MCF 10A (cell line): ENCODE data around the gene ITPRIPL1. TPM values are rescaled to one million over a fixed set of nuclear protein-coding genes. Genes with fewer than 3 reads are reported as not detected.
A peak's percentile ranks its signal among the peaks of the same experiment; 100 is the strongest.
"Not testable (repeated sequence)": the region's sequence is repeated elsewhere in the genome, so short reads cannot be mapped to it uniquely, and the experiment has no call there.

Experiments used
- BruUV-seq: library from RNA; stranded (reverse); fragments of 400-500 nt; replicated peaks from 2 replicates; lab custom pipeline; 2021; lab: Mats Ljungman, UMichigan
- CTCF ChIA-PET: fragments of 300-600 bp; sonication (Branson Sonifier 250); formaldehyde crosslinking; extraction: SDS; loops from one replicate; lab custom pipeline; 2021; ENCODE audit warnings: antibody characterized with exemption, inconsistent platforms; lab: Yijun Ruan, JAX
- POLR2A ChIA-PET: fragments of 300-600, 350-650 bp; sonication (Branson Sonifier 250); formaldehyde crosslinking; extraction: SDS; loops from one replicate; lab custom pipeline; 2020; ENCODE audit warnings: antibody characterized with exemption, inconsistent platforms; lab: Yijun Ruan, JAX
- DNase-seq: peaks from one replicate; pipeline ENCODE4 v3.0.0-alpha.2; 2018; ENCODE audit not compliant: unreplicated experiment
- H3K27ac Mint-ChIP-seq: one replicate; pipeline ENCODE4 v1.8.0; 2022; ENCODE audit warnings: mild to moderate bottlenecking, low read depth, mixed read lengths; ENCODE audit not compliant: unreplicated experiment
- H3K27me3 Mint-ChIP-seq: one replicate; pipeline ENCODE4 v1.8.0; 2022; ENCODE audit warnings: mixed read lengths; ENCODE audit not compliant: insufficient read depth, unreplicated experiment
- H3K36me3 Mint-ChIP-seq: one replicate; pipeline ENCODE4 v1.8.0; 2022; ENCODE audit warnings: mild to moderate bottlenecking, moderate library complexity, mixed read lengths; ENCODE audit not compliant: insufficient read depth, unreplicated experiment
- H3K4me1 Mint-ChIP-seq: one replicate; pipeline ENCODE4 v1.8.0; 2022; ENCODE audit warnings: mixed read lengths; ENCODE audit not compliant: insufficient read depth, unreplicated experiment
- H3K4me3 Mint-ChIP-seq: one replicate; pipeline ENCODE4 v1.8.0; 2022; ENCODE audit warnings: mild to moderate bottlenecking, moderate library complexity, mixed read lengths; ENCODE audit not compliant: unreplicated experiment
- H3K9me3 Mint-ChIP-seq: one replicate; pipeline ENCODE4 v1.8.0; 2022; ENCODE audit warnings: mixed read lengths; ENCODE audit not compliant: unreplicated experiment
- intact Hi-C: fragments of 100-400 bp; cut with micrococcal nuclease; formaldehyde crosslinking; loops from 2 replicates; pipeline ENCODE4 v1.14.1; 2022
- total RNA-seq: library from RNA; stranded (reverse); gene quantifications from 2 replicates; pipeline ENCODE4 v1.2.3, GENCODE V29; 2022
- TF ChIP-seq, protein P1 (sequence below): fragments of 200-600 bp; IDR thresholded peaks from one replicate; pipeline ENCODE4 v1.8.0; 2022; ENCODE audit warnings: antibody characterized with exemption, mild to moderate bottlenecking; ENCODE audit not compliant: unreplicated experiment

The ITPRIPL1 gene
- total RNA-seq, 1 experiment from 2014 or later = not detected

GRCh38 chr2:96291751-96292150 is 33.4 kb upstream of the ITPRIPL1 start:
- BruUV-seq = no TSS peak
- H3K4me1 Mint-ChIP-seq = no peaks in the 10 kb centered on the region
- ChIA-PET CTCF (no interaction called here), POLR2A (interaction anchor here (0.7 kb wide), 2 partner anchors 12 to 76 kb away, joined by 3 read pairs; no protein-coding TSS in a partner anchor)
- H3K36me3 Mint-ChIP-seq = peaks cover 80% of the 10 kb centered on the region
- TF ChIP-seq, protein P1, sequence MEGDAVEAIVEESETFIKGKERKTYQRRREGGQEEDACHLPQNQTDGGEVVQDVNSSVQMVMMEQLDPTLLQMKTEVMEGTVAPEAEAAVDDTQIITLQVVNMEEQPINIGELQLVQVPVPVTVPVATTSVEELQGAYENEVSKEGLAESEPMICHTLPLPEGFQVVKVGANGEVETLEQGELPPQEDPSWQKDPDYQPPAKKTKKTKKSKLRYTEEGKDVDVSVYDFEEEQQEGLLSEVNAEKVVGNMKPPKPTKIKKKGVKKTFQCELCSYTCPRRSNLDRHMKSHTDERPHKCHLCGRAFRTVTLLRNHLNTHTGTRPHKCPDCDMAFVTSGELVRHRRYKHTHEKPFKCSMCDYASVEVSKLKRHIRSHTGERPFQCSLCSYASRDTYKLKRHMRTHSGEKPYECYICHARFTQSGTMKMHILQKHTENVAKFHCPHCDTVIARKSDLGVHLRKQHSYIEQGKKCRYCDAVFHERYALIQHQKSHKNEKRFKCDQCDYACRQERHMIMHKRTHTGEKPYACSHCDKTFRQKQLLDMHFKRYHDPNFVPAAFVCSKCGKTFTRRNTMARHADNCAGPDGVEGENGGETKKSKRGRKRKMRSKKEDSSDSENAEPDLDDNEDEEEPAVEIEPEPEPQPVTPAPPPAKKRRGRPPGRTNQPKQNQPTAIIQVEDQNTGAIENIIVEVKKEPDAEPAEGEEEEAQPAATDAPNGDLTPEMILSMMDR = no peak
- no peak overlapping the region for H3K27ac Mint-ChIP-seq
- H3K9me3 Mint-ChIP-seq = no peaks in the 10 kb centered on the region
- H3K27me3 Mint-ChIP-seq = no peaks in the 10 kb centered on the region
- DNase-seq = peak; percentile 50
- no peak overlapping the region for H3K4me3 Mint-ChIP-seq
- intact Hi-C loops = no loop called here

DNA sequence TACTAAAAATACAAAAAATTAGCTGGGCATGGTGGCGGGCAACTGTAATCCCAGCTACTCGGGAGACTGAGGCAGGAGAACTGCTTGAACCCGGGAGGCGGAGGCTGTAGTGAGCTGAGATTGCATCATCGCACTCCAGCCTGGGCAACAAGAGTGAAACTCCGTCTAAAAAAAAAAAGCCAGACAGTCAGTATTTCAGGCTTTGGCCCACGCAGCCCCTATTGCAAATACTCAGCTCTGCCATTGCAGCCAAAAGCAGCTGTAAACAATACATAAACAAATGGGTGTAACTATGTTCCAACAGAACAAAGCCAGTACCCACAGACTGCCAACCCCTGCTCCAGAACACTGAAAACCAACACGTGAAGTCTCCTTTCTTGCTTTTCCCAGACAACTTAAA is 30.8 kb upstream of the ITPRIPL1 start:
- H3K9me3 Mint-ChIP-seq, BruUV-seq, H3K4me3 Mint-ChIP-seq, H3K27me3 Mint-ChIP-seq, H3K27ac Mint-ChIP-seq, DNase-seq, intact Hi-C loops, H3K4me1 Mint-ChIP-seq: not testable (repeated sequence)
- POLR2A ChIA-PET = interaction anchor here (1.0 to 2.7 kb wide), 3 partner anchors 11 to 37 kb away, joined by 3 to 8 read pairs (median 5); partner anchors contain the start of gene SNRNP200
- peaks cover 93% of the 10 kb centered on the region for H3K36me3 Mint-ChIP-seq
- CTCF ChIA-PET = interaction anchor here (1.0 to 1.4 kb wide), 4 partner anchors 14 to 215 kb away, joined by 4 to 7 read pairs (median 4); no protein-coding TSS in a partner anchor

GRCh38 chr2:96296925-96297324 is 28.2 kb upstream of the ITPRIPL1 start:
- TF ChIP-seq, protein P1 = no peak
- ChIA-PET CTCF (interaction anchor here (0.7 to 1.4 kb wide), 2 partner anchors 211 to 1274 kb away, joined by 3 read pairs; no protein-coding TSS in a partner anchor), POLR2A (no interaction called here)
- no peak for DNase-seq
- Mint-ChIP-seq H3K27ac (no peak overlapping the region), H3K27me3 (no peaks in the 10 kb centered on the region), H3K4me1 (no peaks in the 10 kb centered on the region), H3K36me3 (peaks cover 98% of the 10 kb centered on the region), H3K4me3 (no peak overlapping the region), H3K9me3 (no peaks in the 10 kb centered on the region)
- no TSS peak for BruUV-seq
- intact Hi-C loops = no loop called here

DNA sequence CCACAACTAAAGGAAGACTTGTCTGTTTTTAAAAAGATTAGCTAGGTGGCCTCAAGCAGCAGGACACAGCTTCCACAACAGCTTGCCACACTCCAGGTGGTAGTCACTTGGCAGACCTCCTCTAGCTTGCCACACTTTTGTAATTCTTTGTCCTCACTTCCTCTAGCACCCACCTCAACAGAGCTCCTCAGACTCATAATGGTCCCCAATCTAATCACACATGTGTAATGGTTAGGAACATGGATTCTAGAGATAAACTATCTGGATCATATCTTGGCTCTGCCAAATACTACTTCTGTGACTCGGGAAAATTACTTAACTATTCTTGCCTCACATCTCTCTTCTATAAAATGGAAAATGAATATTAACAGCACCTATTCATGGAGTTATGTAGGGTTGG is 23.3 kb upstream of the ITPRIPL1 start:
- Mint-ChIP-seq H3K36me3 (peaks cover 89% of the 10 kb centered on the region), H3K27me3 (no peaks in the 10 kb centered on the region), H3K4me3 (no peak overlapping the region), H3K4me1 (peaks cover 25% of the 10 kb centered on the region), H3K27ac (no peak overlapping the region), H3K9me3 (no peaks in the 10 kb centered on the region)
- no peak for DNase-seq
- intact Hi-C loops = no loop called here
- ChIA-PET CTCF (interaction anchor here (0.8 to 1.0 kb wide), 2 partner anchors 35 to 811 kb away, joined by 3 to 4 read pairs; partner anchors contain the start of gene ANKRD36), POLR2A (interaction anchor here (1.3 kb wide), 1 partner anchor 9 kb away, joined by 3 read pairs; no protein-coding TSS in a partner anchor)
- no TSS peak for BruUV-seq
- TF ChIP-seq, protein P1 = no peak
